ENCODE data around the gene ITGA2.

DNA sequence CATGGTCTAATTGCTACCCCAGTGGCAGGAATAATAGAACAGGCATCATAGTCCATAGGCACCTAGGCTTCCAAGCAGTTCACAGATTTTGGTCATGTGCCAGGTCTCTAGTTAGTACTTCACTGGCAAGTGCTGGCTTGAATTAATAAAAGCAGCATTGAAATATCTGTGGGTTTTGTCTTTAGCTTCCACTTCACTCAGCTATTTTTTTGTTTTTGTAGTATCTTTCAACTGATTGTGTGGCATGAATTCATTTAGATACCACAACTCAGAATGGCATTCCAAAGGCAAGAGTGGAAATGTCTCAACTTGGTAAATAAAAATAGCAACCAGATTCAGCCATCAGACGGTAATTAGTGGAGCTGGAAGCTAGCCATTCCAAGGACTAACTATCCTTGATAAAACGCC, 27.9 kb upstream of the ITGA2 start:
- TF ChIP-seq, protein P1, sequence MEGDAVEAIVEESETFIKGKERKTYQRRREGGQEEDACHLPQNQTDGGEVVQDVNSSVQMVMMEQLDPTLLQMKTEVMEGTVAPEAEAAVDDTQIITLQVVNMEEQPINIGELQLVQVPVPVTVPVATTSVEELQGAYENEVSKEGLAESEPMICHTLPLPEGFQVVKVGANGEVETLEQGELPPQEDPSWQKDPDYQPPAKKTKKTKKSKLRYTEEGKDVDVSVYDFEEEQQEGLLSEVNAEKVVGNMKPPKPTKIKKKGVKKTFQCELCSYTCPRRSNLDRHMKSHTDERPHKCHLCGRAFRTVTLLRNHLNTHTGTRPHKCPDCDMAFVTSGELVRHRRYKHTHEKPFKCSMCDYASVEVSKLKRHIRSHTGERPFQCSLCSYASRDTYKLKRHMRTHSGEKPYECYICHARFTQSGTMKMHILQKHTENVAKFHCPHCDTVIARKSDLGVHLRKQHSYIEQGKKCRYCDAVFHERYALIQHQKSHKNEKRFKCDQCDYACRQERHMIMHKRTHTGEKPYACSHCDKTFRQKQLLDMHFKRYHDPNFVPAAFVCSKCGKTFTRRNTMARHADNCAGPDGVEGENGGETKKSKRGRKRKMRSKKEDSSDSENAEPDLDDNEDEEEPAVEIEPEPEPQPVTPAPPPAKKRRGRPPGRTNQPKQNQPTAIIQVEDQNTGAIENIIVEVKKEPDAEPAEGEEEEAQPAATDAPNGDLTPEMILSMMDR (IDR thresholded peaks at IDR 0.05; ENCODE audit: insufficient read depth, low read length, poor library complexity, severe bottlenecking): no peak
- no peak for TF ChIP-seq EZH2phosphoT487 (conservative IDR thresholded peaks at IDR 0.05; ENCODE audit: low read length)
